ENCODE measurements around the gene SPATA31C2.

DNA sequence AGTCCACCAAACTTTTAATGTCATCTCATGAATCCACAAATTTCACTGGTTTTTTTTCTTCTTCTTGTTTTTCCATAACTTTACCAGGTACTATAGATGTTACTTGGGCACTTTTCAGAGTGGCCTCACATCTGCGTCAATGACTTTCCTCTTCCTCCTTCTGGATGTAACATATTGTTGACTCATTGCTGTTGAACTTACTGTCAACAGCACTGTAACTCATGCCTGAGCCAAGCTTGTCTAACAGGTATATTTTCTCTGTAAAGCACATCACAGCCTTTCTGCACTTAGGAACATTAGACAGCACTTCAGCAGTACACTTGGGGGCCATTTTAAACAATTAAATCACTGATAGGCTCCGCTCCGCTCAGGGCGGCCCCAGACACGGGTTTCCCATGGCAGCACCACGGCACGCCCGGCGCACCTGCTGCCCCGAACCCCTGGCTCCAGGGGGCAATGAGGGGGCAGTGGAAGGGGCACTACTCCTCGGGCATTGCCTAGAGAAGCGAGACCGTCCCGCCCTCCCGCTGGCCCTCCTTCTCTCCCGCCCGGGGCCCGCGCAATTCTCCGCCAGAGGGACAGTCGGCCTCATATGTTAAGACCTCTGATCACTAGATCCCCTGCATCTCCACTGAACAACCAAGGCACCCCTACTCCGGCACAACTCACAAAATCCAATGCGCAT, 41.9 kb upstream of the SPATA31C2 start:
- TF ChIP-seq, protein P1, sequence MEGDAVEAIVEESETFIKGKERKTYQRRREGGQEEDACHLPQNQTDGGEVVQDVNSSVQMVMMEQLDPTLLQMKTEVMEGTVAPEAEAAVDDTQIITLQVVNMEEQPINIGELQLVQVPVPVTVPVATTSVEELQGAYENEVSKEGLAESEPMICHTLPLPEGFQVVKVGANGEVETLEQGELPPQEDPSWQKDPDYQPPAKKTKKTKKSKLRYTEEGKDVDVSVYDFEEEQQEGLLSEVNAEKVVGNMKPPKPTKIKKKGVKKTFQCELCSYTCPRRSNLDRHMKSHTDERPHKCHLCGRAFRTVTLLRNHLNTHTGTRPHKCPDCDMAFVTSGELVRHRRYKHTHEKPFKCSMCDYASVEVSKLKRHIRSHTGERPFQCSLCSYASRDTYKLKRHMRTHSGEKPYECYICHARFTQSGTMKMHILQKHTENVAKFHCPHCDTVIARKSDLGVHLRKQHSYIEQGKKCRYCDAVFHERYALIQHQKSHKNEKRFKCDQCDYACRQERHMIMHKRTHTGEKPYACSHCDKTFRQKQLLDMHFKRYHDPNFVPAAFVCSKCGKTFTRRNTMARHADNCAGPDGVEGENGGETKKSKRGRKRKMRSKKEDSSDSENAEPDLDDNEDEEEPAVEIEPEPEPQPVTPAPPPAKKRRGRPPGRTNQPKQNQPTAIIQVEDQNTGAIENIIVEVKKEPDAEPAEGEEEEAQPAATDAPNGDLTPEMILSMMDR (conservative IDR thresholded peaks at IDR 0.05 in 1 of 2, IDR thresholded peaks at IDR 0.05 in 1 of 2; ENCODE audit: low read depth in 1 of 2, low read length in 2 of 2): no peak
- no peak for TF ChIP-seq EZH2 (IDR thresholded peaks at IDR 0.05; ENCODE audit: low read length, missing control alignments)
